ENCODE results near the gene AMTN. TPM values are rescaled to one million over a fixed set of nuclear protein-coding genes. Genes with fewer than 3 reads are reported as not detected.

Gene AMTN
- total and polyA plus RNA-seq, 2 of the 8 experiments (the other 6 are each of a cell fraction or from before 2014, with no cell fraction given): not detected

- FAIRE-seq (no peak), DNase-seq (ENCODE audit: low read depth in 1 of 2, low spot score in 2 of 2) (no peak)
- H3K36me3 ChIP-seq (ENCODE audit: control insufficient read depth in 2 of 4, insufficient read depth in 4 of 4, low read length in 3 of 4): no peaks in the 10 kb centered on the region
- CTCF ChIA-PET (ENCODE audit: partially characterized antibody): interaction anchor here (1.1 to 1.9 kb wide), 9 partner anchors 8 to 348 kb away, joined by 3 to 10 read pairs (median 3); no protein-coding TSS in a partner anchor
- H3K27me3 ChIP-seq (replicated peaks in 1 of 4; ENCODE audit: control insufficient read depth in 3 of 4, extremely low read depth in 1 of 4, insufficient read depth in 3 of 4, low read length in 3 of 4): no peaks in the 10 kb centered on the region
- no peak for TF ChIP-seq SP1 (IDR thresholded peaks at IDR 0.05; ENCODE audit: low read depth, low read length)
- no peak for TF ChIP-seq TBP (IDR thresholded peaks at IDR 0.05; ENCODE audit: low read depth, low read length)
- TF ChIP-seq SRF (IDR thresholded peaks at IDR 0.05; ENCODE audit: low read depth, low read length): no peak
- TF ChIP-seq SIX5 (IDR thresholded peaks at IDR 0.05; ENCODE audit: low read depth, low read length): no peak
- H4K5ac ChIP-seq (ENCODE audit: insufficient read length, low read depth, low read length): no peak overlapping the region
- H2BK15ac ChIP-seq (ENCODE audit: low read length): no peak overlapping the region
- no peaks in the 10 kb centered on the region for H4K20me1 ChIP-seq (replicated peaks in 1 of 2; ENCODE audit: control insufficient read depth in 1 of 2, insufficient read depth in 2 of 2, low read length in 2 of 2)
- no peaks in the 10 kb centered on the region for H3K9me3 ChIP-seq (ENCODE audit: insufficient read depth in 2 of 2, low read depth in 1 of 2, low read length in 1 of 2)
- no peak overlapping the region for H4K91ac ChIP-seq (replicated peaks; ENCODE audit: insufficient read length, low read length)
- no peaks in the 10 kb centered on the region for H3K4me1 ChIP-seq (replicated peaks in 1 of 4; ENCODE audit: control insufficient read depth in 3 of 4, insufficient read depth in 4 of 4, low read length in 3 of 4)
- H3K14ac ChIP-seq (ENCODE audit: insufficient read length): no peak overlapping the region
- H3K23ac ChIP-seq (ENCODE audit: insufficient read length): no peak overlapping the region
- no peak overlapping the region for H4K8ac ChIP-seq (ENCODE audit: extremely low read depth, insufficient read depth, low read length)
- no peak overlapping the region for H3K27ac ChIP-seq (ENCODE audit: low read depth, low read length)
- no peak overlapping the region for H2BK5ac ChIP-seq (ENCODE audit: low read depth, low read length)
- no peak overlapping the region for H3K56ac ChIP-seq (replicated peaks; ENCODE audit: insufficient read length, low read depth, low read length)
- no peaks in the 10 kb centered on the region for H3K79me1 ChIP-seq (ENCODE audit: low read depth, low read length)
- 90% methylated on average over 1 of the region's 1 CpG; no CpG with 5 or more reads in 1 of the 2 experiments for WGBS, 2 experiments (ENCODE audit: extremely low coverage in 1 of 2, insufficient coverage in 1 of 2, insufficient read length in 1 of 2, insufficient replicate concordance in 2 of 2, low coverage in 1 of 2, low lambda C conversion rate in 2 of 2, missing lambda C conversion rate in 1 of 2)
- no peak overlapping the region for H3K4me3 ChIP-seq (ENCODE audit: extremely low read depth in 1 of 4, insufficient read depth in 2 of 4, low read depth in 3 of 4, low read length in 4 of 4)
- POLR2A ChIA-PET (ENCODE audit: partially characterized antibody): no interaction called here
- H3K79me2 ChIP-seq (ENCODE audit: control insufficient read depth in 1 of 2, insufficient read depth in 2 of 2, low read length in 2 of 2): no peaks in the 10 kb centered on the region
- no peak overlapping the region for H2BK20ac ChIP-seq (ENCODE audit: low read length)
- H3K23me2 ChIP-seq (ENCODE audit: low read depth, low read length): no peaks in the 10 kb centered on the region
- H2AK5ac ChIP-seq (ENCODE audit: low read depth, low read length): no peak overlapping the region
- no peak overlapping the region for H2BK12ac ChIP-seq (ENCODE audit: low read depth, low read length)
- no peak overlapping the region for H2AFZ ChIP-seq (ENCODE audit: low read length)
- no peak overlapping the region for H3K4ac ChIP-seq (replicated peaks; ENCODE audit: insufficient read length, low read depth, low read length)
- no peak overlapping the region for H3K18ac ChIP-seq (ENCODE audit: extremely low read depth, low read length)
- no peak overlapping the region for H3K9ac ChIP-seq (replicated peaks in 1 of 4; ENCODE audit: extremely low read depth in 1 of 4, low read depth in 3 of 4, low read length in 3 of 4)
- H3K4me2 ChIP-seq (ENCODE audit: insufficient read depth in 1 of 2, low read depth in 2 of 2, low read length in 2 of 2): no peak overlapping the region
- no peak overlapping the region for H2BK120ac ChIP-seq (replicated peaks; ENCODE audit: low read depth, low read length)
Measured at GRCh38 chr4:70559924-70560323, 41.6 kb downstream of the AMTN start.
